Umbilical cord (tissue), 2 donors: ENCODE measurements around the gene COX5A. TPM values are rescaled to one million over a fixed set of nuclear protein-coding genes. Genes with fewer than 3 reads are reported as not detected.
"Not testable (repeated sequence)": the region's sequence is repeated elsewhere in the genome, so short reads cannot be mapped to it uniquely, and the experiment has no call there.

Experiments
- DNase-seq: peaks from one replicate; pipeline ENCODE4 v3.0.0-alpha.2; 2015; ENCODE audit warnings: low spot score
- total RNA-seq: library from RNA; depleted of rRNA; stranded (reverse); fragments of >200 nt; gene quantifications from one replicate; pipeline ENCODE4 v1.2.3, GENCODE V29; 2014; ENCODE audit warnings: low replicate concordance; ENCODE audit not compliant: insufficient read depth

Gene COX5A
- total RNA-seq, 1 donor from 2014 or later: 19.7 TPM

DNA sequence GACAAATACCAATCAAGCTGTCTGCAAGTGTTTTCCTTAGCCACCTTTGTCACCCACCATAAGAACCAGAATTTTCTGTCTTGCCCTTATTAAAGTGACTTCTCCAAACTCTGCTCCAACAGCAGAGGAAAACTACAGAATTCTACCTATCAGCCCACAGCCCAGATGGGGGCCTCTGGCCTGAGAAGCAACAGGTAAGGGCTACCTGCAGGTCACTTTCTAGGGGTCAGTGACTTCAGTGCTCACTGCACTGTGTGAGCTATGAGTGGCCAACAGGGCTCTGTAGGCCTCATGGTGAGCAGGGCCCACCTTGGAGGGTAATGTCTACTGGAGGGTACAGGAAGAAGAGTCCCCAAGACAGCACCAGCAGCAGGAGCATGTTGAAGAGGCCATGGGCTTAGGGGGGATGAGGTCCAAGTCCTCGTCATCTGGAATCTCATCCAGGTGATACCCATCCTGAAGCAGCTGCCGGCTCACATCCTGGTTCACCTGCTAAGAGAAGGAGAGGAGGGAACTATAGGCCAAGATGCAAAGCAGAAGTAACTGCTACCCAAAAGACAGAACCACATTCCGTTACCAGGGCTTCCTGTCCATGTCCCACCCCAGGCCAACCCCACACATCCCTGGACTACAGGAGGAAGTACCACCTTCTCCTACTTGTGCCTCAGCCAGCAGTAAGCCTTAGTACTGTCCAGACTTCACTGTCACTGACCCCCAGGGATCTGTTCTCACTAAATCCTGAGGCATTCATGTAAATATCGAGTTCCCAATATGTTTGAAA, 35.4 kb downstream of the COX5A start:
- no peak for DNase-seq

DNA sequence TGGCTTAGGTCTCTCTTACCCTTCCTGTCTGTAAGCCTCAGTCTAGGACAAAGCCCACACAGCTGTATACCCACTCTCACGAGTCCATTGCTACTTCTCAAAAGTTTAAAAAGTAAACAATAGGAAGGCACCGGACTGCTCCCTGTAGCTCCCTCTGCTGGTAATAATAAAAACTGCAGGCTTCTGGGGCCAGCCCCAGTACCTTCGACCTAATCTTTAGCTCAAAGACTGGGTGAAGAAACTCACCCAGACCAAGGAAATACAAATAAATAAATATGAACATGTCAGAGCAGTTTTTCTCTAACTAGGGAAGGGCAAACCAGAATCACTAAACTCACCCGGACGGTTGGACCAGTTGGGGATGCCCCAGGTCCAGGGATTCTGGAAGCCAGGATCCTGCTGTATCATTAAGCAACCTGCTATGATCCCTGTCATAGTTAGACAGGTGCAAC, 36.2 kb downstream of the COX5A start:
- DNase-seq: peak; percentile 62

DNA sequence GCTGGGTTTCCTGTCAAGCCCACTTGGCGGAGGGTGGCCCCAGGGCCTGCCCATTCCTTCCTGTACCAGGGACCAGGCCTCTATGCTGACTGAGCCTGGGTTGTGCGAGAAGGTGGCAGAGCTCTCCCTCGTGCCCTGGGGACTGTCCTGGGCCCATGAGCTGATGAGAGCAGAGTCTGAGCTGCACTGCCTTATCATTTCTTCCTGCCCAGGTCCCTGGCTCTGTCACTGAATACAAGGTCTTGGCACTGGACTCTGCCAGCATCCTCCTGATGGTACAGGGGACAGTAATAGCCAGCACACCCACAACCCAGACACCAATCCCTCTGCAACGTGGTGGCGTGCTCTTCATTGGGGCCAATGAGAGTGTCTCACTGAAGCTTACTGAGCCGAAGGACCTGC, 40.6 kb downstream of the COX5A start:
- no peak for DNase-seq

DNA sequence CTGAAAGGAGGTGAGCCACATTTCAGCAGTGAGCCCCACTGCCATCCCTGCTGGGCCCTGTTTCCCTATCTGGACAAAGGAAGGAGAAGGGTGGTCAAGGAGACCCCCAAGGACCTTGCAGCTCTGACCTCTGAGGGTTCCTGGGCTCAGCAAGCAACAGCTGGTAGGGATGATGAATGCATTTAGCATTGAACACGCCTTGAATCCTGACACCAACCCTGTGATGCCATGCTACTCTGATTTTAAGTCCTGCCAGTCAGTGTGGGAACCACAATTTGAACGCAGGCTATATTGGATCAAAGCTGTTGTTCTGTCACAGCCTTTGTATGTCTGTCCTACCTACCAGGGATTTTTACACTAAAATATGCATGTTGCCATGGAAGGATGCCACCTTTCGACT, 41.6 kb downstream of the COX5A start:
- no peak for DNase-seq

DNA sequence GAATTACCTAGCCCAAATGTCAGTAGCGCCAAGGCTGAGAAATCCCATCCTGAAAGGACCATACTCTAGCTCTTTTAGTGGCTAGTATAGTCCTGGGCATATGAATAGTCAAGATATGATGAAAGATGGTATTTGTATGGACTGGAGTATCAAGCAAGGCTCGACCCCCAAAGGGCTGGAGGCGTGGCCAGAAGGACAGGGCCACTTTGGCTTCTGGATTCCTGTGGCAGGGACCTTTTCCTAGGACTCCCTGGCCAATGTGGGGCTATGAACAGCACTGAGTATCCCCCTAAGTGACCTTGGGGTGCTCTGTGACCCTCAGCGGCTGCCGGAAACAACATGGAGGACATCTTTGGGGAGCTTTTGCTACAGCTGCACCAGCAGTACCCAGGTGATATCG, 42.0 kb downstream of the COX5A start:
- no peak for DNase-seq

DNA sequence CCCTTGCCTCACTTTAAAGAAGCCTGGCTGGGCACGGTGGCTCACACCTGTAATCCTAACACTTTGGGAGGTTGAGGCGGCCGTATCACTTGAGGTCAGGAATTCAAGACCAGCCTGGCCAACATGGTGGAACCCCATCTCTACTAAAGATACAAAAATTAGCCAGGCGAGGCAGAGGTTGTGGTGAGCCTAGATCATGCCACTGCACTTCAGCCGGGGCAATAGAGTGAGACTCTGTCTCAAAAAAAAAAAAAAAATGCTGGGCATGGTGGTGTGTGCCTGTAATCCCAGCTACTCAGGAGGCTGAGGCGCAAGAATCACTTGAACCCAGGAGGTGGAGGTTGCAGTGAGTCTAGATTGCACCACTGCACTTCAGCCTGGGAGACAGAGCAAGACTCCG, 43.5 kb downstream of the COX5A start:
- DNase-seq: not testable (repeated sequence)

DNA sequence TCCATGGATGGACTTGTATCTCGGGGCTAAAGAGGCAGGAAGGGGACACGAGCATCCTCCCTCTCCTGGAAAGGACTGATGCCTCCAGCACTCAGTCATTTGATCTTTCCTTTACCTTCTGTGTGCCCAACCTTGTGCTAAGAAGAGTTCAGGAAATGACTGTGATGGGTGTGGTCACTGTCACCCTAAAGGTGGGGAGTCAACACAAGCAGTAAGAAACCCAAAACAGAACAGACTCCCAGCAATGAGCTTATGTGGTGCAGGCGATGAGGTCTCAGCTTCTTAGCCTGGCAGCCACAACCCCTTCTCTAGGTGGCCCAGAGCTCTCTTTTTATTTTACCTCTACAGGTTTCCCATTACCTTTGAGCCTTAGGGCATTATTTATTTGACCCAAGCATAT, 44.2 kb downstream of the COX5A start:
- DNase-seq: no peak

DNA sequence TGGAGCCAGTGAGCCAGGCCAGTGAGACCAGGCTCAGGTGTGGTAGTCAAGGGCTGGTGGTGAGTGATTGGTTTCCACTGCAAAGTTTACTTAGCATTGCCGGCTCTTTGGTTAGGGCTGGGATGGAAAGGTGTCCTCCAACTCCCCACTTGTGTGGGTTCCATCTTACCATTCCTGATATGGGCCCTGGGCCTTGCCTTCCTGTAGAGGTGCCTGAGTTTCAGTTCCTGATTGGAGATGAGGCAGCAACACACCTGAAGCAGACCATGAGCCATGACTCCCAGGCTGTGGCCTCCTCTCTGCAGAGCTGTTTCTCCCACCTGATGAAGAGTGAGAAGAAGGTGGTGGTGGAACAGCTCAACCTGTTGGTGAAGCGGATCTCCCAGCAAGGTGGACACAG, 44.9 kb downstream of the COX5A start:
- no peak for DNase-seq

DNA sequence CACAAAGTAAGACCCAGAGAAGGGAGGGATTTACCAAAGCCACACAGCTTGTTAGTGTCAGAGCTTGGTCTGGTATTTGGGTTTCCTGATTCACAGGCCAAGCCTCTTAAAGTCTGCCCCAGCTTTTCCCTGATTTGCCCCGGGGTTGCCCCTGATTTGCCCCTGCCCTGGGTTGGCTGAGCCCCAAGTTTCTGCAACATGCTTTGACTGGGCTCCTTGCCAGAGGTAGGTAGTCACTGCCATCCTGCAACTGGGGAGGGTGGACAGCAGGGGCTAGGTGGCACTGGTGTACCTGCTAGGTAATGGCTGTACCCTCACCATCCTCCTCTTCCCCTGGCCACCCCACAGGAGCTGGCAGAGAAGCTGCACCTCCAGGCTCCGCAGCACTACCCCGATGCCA, 45.6 kb downstream of the COX5A start:
- DNase-seq: no peak

DNA sequence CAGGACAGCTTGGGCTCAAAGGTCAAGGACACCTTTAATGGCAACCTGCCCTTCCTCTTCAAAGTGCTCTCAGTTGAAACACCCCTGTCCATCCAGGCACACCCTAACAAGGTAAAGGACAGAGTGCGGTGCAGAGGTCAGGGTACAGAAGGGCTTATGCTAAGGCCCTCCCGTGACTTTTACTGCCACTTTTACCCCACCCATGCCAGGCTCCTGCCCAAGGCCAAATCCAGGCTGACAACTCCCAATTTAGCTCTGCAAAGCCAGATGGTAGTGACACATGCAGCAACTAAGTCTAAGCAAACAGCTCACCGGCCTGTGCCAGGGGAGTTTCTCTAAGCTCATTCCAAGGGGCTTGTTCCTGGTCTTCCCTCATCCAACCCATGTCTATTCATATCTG, 46.4 kb downstream of the COX5A start:
- no peak for DNase-seq

DNA sequence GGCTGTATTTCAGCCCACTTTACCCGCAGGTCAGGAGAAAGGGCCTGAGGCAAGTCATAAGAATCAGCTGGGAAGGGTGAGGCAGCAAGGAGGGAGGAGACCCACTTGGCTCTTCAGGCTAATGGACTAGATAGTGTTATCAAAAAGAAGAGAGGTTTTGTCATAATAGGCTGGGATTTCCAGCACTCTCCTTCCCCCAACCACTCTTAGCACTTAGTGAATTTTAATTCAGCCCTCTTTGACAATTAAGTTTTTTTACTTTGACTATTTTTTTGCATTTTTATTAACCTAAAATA, 47.3 kb downstream of the COX5A start:
- no peak for DNase-seq

DNA sequence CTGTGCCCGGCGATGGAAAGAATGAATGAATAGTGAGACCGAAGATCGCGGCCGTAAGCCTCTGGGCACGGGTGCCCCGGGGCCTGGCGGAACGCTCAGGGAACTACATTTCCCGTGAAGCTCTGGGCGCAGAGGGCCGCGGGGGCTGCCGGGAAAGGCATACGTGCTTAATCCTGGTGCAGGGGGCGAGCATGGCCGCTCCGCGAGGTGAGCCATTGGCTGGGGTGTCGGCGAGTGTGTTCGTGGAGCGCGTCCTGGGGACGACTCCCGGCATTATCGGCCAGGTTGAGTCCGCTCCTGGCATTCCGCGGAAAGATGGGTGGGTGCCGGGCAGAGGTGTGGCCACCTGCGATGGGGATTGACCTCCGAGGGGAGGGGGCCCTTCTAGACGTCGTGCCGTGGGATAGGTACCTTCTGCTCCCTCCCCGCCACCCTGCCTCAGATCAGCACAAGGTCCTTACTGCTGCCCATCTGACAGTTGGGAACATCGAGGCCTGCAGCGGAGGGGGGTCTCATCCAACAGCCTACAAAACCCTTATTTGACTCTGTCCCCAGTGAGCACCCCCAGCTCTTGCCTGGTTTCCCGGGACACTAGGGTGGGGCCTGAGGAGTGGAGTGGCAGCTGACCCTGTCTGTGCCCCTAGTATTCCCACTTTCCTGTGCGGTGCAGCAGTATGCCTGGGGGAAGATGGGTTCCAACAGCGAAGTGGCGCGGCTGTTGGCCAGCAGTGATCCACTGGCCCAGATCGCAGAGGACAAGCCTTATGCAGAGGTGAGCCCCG, 47.8 kb downstream of the COX5A start, which contains the start of gene MPI:
TSS of gene MPI (plus strand) at position 160 of the 782 bp plus-strand sequence. CDS start at position 192, 32 bp downstream.
- peak; percentile 91 for DNase-seq

DNA sequence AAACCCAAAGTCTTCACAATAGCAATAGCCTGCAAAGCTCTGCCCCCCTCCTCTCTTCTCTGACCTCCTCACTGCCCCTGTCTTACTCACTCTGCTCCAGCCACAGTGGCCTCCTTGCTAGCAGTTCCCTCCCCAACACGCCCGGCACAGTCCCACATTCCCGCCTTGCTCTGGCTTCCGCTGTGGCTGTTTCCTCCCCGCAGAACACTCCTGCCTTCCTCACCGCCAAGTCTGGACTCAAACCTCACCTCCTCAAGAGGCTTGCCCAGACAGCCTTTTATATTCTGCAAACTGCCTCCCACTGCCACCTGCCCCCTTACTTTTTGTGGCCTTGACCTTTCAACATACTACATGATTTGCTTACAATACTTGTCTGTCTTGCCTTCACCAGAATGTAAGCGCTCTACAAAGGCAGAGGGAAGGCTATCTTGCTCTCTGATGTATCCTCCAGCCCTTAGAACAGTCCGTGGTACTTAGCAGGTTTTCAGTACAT, 48.4 kb downstream of the COX5A start:
- DNase-seq: peak; percentile 73

DNA sequence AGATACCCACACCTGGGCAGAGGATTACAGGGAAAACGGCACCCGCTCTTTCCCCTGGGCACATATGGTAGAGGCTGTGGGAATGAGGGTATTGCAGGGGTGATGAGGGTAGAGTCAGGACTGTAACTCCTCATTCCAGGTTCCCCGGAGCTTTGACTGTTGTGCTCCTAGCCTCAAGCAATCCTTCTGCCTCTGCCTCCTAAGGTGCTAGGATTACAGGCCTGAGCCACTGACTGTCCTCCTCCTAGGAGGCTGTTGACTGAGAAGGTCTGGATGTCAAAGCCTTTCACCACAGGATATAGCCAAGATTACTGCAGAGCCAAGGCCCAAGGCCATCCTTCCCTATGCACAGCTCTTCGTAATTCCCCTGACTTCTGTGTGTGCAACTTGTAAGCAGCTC, 49.2 kb downstream of the COX5A start:
- DNase-seq: no peak

DNA sequence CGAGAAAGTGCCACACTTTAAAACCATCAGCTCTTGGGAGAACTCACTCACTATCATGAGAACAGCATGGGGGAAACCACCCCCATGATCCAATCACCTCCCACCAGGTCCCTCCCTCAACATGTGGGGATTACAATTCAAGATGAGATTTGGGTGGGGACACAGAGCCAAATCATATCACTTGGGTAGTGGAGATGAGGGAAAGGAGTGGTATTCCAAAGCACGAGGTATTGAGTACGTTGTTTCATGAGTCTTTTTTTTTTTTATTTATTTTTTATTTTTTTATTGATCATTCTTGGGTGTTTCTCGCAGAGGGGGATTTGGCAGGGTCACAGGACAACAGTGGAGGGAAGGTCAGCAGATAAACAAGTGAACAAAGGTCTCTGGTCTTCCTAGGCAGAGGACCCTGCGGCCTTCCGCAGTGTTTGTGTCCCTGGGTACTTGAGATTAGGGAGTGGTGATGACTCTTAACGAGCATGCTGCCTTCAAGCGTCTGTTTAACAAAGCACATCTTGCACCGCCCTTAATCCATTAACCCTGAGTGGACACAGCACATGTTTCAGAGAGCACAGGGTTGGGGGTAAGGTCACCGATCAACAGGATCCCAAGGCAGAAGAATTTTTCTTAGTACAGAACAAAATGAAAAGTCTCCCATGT, 50.2 kb downstream of the COX5A start:
- not testable (repeated sequence) for DNase-seq

DNA sequence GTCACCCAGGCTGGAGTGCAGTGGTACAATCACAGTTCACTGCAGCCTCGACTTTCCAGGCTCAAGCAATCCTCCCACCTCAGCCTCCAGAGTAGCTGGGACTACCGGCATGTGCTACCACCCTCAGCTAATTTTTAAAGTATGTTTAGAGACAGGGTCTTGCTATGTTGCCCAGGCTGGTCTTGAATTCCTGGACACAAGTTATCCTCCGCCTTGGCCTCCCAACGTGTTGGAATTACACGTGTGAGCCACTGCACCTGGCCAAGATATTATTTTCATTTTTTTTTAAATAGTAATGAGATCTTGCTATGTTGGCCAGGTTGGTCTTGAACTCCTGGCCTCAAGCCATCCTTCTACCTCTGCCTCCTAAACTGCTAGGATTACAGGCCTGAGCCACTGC, 52.4 kb downstream of the COX5A start:
- DNase-seq: no peak

DNA sequence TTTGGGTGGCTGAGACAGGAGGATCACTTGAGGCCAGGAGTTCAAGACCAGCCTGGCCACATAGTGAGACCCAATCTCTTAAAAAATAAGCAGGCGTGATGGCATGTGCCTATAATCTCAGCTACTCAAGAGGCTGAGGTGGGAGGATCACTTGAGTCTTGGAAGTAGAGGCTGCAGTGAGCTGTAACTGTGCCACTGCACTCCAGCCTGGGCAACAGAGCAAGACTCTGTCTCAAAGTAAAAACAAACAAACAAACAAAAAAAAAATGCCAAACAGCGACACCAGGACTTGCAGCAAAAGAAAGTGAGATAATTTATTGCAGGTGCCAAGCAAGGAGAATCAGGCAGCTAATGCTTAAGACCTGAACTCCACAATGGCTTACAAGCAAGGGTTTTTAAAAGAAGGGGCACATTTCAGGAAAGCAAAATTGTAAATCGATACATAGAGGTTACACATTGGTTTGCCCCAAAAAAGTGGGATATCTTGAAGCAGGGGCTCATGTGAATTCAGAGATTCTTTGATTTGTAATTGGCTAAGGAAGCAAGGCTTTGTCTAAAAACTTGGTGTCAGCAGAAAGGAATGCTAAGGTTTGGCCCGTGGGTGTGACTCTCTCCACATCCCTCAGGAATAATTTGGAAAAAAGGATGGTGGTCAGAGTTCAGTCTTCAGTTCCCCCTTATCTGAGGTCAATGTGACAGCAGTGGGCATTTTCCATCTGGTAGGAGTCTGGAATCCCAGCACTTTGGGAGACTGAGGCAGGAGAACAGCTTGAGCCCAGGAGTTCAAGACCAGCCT, 53.2 kb downstream of the COX5A start:
- no peak for DNase-seq

DNA sequence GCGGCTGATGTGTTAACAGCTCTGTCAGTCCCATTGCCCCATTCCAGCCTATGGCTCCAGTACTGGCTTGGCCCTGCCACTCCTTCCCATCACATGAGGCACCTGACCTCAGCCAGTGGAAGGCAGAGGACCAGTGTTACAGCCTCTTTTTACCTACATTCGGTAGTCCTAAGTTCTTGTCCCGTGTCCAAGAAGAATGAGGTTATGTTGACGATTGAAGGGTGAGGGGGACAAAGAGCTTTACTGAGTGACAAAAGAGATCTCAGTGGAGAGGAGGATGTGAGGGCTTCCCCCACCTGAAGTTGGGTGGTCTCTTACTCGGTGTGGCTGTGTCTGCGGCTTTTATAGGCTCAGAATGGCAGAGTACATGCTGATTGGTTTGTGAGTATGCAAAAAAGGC, 55.3 kb downstream of the COX5A start:
- DNase-seq: no peak

DNA sequence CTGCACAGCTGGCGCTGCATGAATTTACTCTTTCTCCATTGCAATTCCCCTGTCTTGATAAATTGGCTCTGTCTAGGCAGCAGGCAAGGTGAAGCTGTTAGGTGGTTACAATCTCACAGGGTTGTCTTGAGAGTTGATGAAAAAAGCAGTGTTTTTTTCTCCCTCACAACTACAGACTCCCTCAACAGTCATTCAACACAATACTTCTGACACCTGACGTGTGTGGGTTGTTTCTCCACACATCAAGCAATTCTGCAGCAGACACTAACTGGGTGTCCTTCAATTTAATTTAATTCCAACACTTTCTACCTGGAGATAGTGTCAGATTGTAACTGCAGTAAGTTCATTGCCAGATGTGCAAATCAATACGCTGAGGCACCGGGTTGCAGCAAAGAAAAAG, 59.6 kb downstream of the COX5A start:
- DNase-seq: no peak

DNA sequence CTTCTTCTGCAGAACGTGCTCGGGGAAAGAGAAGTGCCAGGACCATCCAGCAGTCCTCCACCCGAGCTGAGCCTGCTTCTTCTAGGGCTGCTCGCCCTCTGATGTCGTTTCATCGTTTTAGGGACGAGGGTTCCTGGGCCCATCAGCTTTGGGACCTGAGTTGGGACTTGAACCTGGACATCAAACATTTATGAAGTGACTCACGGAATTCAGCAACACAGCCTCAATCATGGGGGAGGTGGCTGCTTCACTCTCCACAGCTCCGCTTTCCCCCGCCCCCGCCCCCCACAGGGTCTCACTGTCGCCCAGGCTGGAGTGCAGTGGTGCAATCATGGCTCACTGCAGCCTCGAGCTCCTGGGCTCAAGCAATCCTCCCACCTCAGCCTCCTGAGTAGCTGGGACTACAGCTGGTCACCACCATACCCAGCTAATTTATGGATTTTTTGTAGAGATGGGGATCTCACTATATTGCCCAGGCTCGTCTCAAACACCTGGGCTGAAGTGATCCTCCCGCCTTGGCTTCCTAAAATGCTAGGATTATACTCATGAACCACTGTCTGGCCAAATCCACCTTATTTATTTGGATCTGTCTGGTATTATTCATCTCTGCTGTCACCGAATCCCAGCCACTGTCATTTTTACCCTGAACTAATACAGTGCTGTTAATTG, 64.0 kb downstream of the COX5A start:
- DNase-seq: no peak
